HG03520 (cell line): ENCODE results near the gene NBL1.

Source experiments
- ATAC-seq: cut with Tn5 transposase; IDR thresholded peaks from one replicate; pipeline ENCODE4 v1.9.1; 2021; ENCODE audit warnings: mild to moderate bottlenecking, moderate library complexity; ENCODE audit not compliant: unreplicated experiment

Gene NBL1

DNA sequence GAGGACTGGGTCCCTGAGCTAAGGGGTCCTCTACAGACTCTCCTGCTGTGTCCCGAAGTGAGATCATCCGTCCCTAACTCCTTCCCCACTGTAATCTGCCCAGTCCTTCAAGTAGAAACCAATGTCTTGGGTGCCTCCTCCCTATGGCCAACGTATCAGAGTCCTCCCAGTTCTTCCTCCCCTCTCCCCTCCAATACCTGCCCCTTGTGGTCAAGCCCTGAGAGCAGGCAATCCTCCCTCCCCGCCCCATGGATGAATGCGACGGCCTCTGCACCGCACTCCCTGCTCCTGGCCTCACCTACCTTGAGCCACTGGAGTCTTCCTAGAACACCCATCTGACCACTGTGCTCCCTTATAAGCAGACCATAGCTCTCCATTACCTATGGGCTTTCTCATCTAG is 51.7 kb downstream of the NBL1 start:
- ATAC-seq, result no peak

DNA sequence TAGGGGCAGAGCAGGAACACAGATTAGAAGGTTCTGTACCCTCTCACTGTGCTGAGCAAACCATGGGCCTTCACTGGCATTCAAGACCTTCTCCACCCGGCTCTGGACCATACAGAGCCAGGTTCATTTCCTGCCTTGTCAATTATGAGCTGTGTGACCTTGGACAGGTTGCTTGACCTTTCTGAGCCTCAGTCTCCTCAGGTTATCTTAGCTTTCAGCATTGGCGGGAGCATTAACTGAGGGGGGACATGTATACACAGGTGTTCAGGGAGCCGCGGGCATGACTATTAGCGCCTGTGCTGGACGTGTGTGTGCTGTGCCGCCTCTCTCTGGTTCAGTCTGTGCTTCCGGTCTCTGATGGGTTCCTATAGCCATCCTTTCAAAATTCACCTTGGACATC is 52.7 kb downstream of the NBL1 start:
- no peak for ATAC-seq

DNA sequence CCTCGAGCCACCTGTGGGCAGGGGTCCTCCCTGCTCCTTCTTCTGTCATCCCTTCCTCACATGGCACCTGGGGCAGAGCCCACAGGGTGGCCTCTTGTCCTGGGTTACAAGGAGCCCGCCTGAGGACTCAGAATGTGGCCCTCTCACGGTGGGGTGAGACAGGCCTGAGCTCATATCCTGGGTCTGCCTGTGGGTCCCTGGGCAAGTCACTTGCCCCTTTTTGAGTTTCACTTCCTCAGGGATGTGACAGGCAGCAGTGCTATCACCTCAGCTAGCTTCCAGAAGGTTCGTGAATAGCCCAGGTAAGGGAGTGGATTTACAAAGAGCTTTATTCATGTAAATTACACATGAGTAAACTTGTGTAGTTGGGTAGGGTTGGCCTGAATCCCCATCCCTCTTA is 54.1 kb downstream of the NBL1 start:
- ATAC-seq, result no peak

DNA sequence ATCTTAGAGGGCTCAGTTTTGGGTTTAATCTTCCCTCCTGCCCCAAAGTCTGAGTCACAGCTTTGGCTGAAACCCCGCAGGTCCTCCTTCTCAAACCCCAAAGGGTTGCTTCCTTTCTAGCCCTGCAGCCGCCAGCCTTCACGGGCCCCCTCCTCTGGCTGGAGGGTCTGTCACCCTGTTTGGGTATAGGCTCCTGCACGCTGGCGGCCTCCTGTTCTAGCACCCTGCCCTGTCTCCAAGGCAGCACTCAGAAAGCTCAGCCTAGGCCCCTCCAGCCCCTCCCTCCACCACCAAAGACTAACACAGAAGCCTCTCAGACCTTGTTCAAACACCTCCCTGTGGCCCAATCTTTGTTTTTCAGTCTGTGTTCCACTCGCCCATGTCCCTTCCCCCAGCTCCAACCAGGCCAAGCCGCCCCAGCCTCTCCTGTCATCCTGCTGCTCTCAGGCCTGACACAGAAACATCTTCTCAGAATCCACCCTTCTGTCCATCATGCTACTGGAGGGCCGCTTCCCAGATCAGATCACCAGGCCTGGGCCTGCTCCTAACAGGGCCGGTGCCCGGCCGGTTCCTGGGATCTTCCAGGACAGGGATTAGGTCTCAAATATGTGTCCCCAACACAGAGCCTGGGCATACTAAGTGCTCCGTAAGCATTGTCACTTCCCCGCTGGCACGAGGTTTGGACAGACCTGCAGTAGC is 56.1 kb downstream of the NBL1 start:
- no peak for ATAC-seq

DNA sequence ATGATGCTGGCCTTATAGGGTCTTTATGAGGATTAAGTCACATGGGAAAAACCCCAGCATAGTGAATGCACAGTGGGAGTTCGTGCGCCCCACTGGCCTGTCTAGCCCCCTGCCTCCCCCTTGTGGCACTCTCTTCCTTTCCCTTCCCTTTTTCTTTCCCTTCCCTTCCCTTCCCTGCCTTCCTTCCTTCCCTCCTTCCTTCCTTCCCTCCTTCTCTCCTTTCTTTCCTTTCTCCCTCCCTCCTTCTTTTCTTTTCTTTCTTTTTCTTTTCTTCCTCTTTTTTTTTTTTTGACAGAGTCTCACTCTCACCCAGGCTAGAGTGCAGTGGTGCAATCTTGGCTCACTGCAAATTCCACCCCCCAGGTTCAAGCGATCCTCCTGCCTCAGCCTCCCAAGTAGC is 59.2 kb downstream of the NBL1 start:
- ATAC-seq, result no peak

DNA sequence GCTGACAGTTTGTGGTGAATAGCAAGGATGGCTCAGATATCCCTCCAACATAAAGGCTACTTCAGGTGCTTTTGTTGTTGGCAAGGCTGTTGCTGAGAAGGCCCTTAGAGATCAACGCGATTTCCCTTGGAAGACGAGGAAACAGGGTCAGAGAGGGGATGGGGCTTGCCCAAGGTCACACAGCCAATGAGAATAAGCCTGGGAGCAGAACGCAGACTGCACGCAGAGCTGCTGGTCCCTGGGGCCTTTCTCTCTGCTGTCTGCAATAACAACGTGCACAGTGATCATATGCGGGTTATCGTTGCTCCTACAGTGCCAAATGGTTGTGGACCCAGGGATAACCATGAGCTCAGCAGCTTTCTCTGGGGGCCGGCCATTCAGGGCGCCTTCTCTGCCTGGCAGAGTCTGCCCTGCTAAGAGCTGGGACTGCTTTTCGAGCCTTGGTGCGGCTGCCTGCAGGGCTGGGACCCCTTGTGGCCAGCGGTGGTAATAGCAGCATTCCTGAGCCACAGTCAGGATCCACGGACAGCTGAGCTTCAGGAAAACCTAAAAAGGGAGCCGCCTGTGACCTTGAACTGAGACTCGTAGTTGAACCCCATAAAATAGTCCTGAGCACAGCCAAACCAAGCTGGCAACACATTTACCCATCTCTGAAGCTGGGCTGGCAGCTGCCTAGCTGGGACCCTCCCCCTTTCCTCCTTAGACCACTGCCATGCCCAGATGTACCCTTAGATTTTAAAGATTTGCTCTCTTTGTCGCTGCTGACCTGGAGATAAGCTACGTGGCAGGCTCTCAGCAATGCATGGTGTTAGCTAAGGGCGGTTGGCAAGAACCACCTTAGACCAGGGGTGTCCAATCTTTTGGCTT is 60.4 kb downstream of the NBL1 start:
- no peak for ATAC-seq

DNA sequence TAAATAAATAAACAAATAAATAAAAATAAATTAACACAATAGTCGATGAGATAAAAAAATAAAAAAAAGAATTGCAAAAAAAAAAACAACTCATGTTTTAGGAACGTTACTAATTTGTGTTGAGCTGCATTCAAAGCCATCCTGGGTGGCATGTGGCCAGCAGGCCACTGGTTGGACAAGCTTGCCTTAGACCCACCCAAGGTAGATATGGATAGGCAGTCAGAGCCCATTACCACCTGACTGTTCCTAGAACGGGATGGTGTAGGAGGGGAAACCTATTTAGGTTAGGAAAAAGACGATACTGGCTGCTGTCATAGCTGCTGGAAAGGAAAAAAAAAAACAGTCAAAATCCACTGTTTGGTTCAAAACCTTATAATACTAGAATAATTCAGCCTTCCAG is 61.4 kb downstream of the NBL1 start:
- ATAC-seq, result no peak

DNA sequence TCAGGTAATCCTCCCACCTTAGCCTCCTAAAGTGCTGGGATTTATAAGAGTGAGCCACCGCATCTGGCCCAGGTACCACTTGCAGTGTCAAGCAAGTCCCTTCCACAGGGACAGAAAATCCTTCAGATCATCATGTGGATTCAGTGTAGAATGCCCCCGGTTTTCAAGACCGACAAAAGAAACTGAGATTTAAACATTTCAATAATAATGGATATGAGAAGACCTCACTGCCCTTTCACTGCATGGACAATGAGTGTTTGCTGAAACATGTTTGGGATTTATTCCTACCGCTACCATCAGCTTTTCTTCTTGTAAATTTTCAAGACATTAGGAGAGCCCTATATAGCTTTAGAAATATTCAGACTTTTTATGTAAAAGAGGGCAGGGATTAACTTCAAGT is 62.0 kb downstream of the NBL1 start:
- ATAC-seq, result no peak
